ENCODE data around the gene STK36.
"Not testable (repeated sequence)": the region's sequence is repeated elsewhere in the genome, so short reads cannot be mapped to it uniquely, and the experiment has no call there.

Gene STK36

GRCh38 chr2:218648088-218648786 lies 23.6 kb upstream of the STK36 start:
- Mint-ChIP-seq H3K27me3 (no peaks in the 10 kb centered on the region), H3K4me1 (ENCODE audit: low read depth) (peaks cover 11% of the 10 kb centered on the region), H3K36me3 (ENCODE audit: low read depth) (peaks cover 98% of the 10 kb centered on the region), H3K9me3 (no peaks in the 10 kb centered on the region), H3K27ac (no peak overlapping the region), H3K4me3 (no peak overlapping the region)
- DNase-seq = peak; percentile 52

GRCh38 chr2:218648787-218649100 lies 23.1 kb upstream of the STK36 start:
- Mint-ChIP-seq H3K4me1 (ENCODE audit: low read depth) (peaks cover 11% of the 10 kb centered on the region), H3K4me3 (no peak overlapping the region), H3K27me3 (no peaks in the 10 kb centered on the region), H3K9me3 (no peaks in the 10 kb centered on the region), H3K27ac (no peak overlapping the region), H3K36me3 (ENCODE audit: low read depth) (peaks cover 98% of the 10 kb centered on the region)
- no peak for DNase-seq

GRCh38 chr2:218655751-218656150 lies 16.1 kb upstream of the STK36 start:
- peak overlapping the region; percentile 18 for H3K27ac Mint-ChIP-seq
- peaks cover 96% of the 10 kb centered on the region for H3K36me3 Mint-ChIP-seq (ENCODE audit: low read depth)
- H3K4me1 Mint-ChIP-seq (ENCODE audit: low read depth) = peaks cover 39% of the 10 kb centered on the region
- DNase-seq = no peak
- H3K9me3 Mint-ChIP-seq = no peaks in the 10 kb centered on the region
- H3K4me3 Mint-ChIP-seq = no peak overlapping the region
- H3K27me3 Mint-ChIP-seq = no peaks in the 10 kb centered on the region

- Mint-ChIP-seq H3K36me3 (ENCODE audit: low read depth) (peaks cover 96% of the 10 kb centered on the region), H3K9me3 (no peaks in the 10 kb centered on the region)
- peak; percentile 70 for DNase-seq
These were observed 13.1 kb upstream of the STK36 start for GRCh38 chr2:218658671-218659257.

GRCh38 chr2:218659258-218659987 lies 12.5 kb upstream of the STK36 start, which contains the start of the genes BCS1L and ZNF142:
TSS of gene BCS1L (plus strand) at chr2:218659683. CDS start at chr2:218660988, 1,305 bp downstream.
TSS of gene ZNF142 (minus strand) at chr2:218659623. CDS start at chr2:218656429, 3,194 bp downstream.
- peak within 1 kb of the TSS; percentile 97 for H3K4me3 Mint-ChIP-seq
- H3K27me3 Mint-ChIP-seq = no peaks in the 10 kb centered on the region
- H3K4me1 Mint-ChIP-seq (ENCODE audit: low read depth) = peaks cover 49% of the 10 kb centered on the region
- H3K9me3 Mint-ChIP-seq = no peaks in the 10 kb centered on the region
- peak; percentile 96 for DNase-seq
- peak within 1 kb of the TSS; percentile 96 for H3K27ac Mint-ChIP-seq
- peaks cover 96% of the 10 kb centered on the region for H3K36me3 Mint-ChIP-seq (ENCODE audit: low read depth)

More at GRCh38 chr2:218658671-218659257, 13.1 kb upstream of the STK36 start:
- Mint-ChIP-seq H3K4me1 (ENCODE audit: low read depth) (peaks cover 49% of the 10 kb centered on the region), H3K27me3 (no peaks in the 10 kb centered on the region), H3K4me3 (peak overlapping the region; percentile 97), H3K27ac (peak overlapping the region; percentile 96)

GRCh38 chr2:218659988-218660358 lies 11.9 kb upstream of the STK36 start:
- DNase-seq = no peak
- peaks cover 96% of the 10 kb centered on the region for H3K36me3 Mint-ChIP-seq (ENCODE audit: low read depth)
- H3K27me3 Mint-ChIP-seq = no peaks in the 10 kb centered on the region
- H3K4me1 Mint-ChIP-seq (ENCODE audit: low read depth) = peaks cover 49% of the 10 kb centered on the region
- no peaks in the 10 kb centered on the region for H3K9me3 Mint-ChIP-seq
- H3K27ac Mint-ChIP-seq = peak overlapping the region; percentile 96
- peak overlapping the region; percentile 97 for H3K4me3 Mint-ChIP-seq

- Mint-ChIP-seq H3K36me3 (ENCODE audit: low read depth) (peaks cover 93% of the 10 kb centered on the region), H3K27ac (peak overlapping the region; percentile 66), H3K4me1 (ENCODE audit: low read depth) (peaks cover 35% of the 10 kb centered on the region), H3K27me3 (no peaks in the 10 kb centered on the region), H3K4me3 (no peak overlapping the region), H3K9me3 (no peaks in the 10 kb centered on the region)
- no peak for DNase-seq
These were observed 9.5 kb upstream of the STK36 start for GRCh38 chr2:218662377-218662776.

- Mint-ChIP-seq H3K36me3 (ENCODE audit: low read depth) (peaks cover 93% of the 10 kb centered on the region), H3K27ac (peak overlapping the region; percentile 38), H3K4me1 (ENCODE audit: low read depth) (peaks cover 32% of the 10 kb centered on the region), H3K27me3 (no peaks in the 10 kb centered on the region), H3K9me3 (no peaks in the 10 kb centered on the region), H3K4me3 (no peak overlapping the region)
- DNase-seq = no peak
These were observed 9.1 kb upstream of the STK36 start for GRCh38 chr2:218662827-218663226.

- peaks cover 93% of the 10 kb centered on the region for H3K36me3 Mint-ChIP-seq (ENCODE audit: low read depth)
- H3K27ac Mint-ChIP-seq = peak overlapping the region; percentile 22
- no peak for DNase-seq
- no peaks in the 10 kb centered on the region for H3K9me3 Mint-ChIP-seq
- peaks cover 23% of the 10 kb centered on the region for H3K4me1 Mint-ChIP-seq (ENCODE audit: low read depth)
- no peak overlapping the region for H3K4me3 Mint-ChIP-seq
- H3K27me3 Mint-ChIP-seq = no peaks in the 10 kb centered on the region
These were observed 8.0 kb upstream of the STK36 start for GRCh38 chr2:218663901-218664300.

- Mint-ChIP-seq H3K4me3 (no peak overlapping the region), H3K36me3 (ENCODE audit: low read depth) (peaks cover 91% of the 10 kb centered on the region), H3K27me3 (no peaks in the 10 kb centered on the region), H3K9me3 (no peaks in the 10 kb centered on the region), H3K4me1 (ENCODE audit: low read depth) (peaks cover 25% of the 10 kb centered on the region), H3K27ac (no peak overlapping the region)
- DNase-seq = no peak
These were observed 7.2 kb upstream of the STK36 start for GRCh38 chr2:218664653-218665052.

GRCh38 chr2:218671097-218671653 lies 711 bp upstream of the STK36 start:
- H3K9me3 Mint-ChIP-seq = no peaks in the 10 kb centered on the region
- no peaks in the 10 kb centered on the region for H3K27me3 Mint-ChIP-seq

GRCh38 chr2:218679119-218679518 lies 7.2 kb downstream of the STK36 start:
- DNase-seq = no peak
- Mint-ChIP-seq H3K4me3 (no peak overlapping the region), H3K36me3 (ENCODE audit: low read depth) (peaks cover 48% of the 10 kb centered on the region)

More at GRCh38 chr2:218671097-218671653, 711 bp upstream of the STK36 start:
- DNase-seq = no peak
- Mint-ChIP-seq H3K27ac (peak overlapping the region; percentile 96), H3K36me3 (ENCODE audit: low read depth) (peaks cover 60% of the 10 kb centered on the region), H3K4me1 (ENCODE audit: low read depth) (peaks cover 30% of the 10 kb centered on the region), H3K4me3 (peak overlapping the region; percentile 95)

GRCh38 chr2:218680061-218680460 lies 8.2 kb downstream of the STK36 start:
- no peak overlapping the region for H3K27ac Mint-ChIP-seq
- H3K9me3 Mint-ChIP-seq = no peaks in the 10 kb centered on the region
- peaks cover 49% of the 10 kb centered on the region for H3K36me3 Mint-ChIP-seq (ENCODE audit: low read depth)

More at GRCh38 chr2:218679119-218679518, 7.2 kb downstream of the STK36 start:
- Mint-ChIP-seq H3K27ac (no peak overlapping the region), H3K4me1 (ENCODE audit: low read depth) (no peaks in the 10 kb centered on the region), H3K9me3 (no peaks in the 10 kb centered on the region), H3K27me3 (no peaks in the 10 kb centered on the region)

GRCh38 chr2:218687400-218688060 lies 15.6 kb downstream of the STK36 start:
- DNase-seq = not testable (repeated sequence)

More at GRCh38 chr2:218680061-218680460, 8.2 kb downstream of the STK36 start:
- no peak overlapping the region for H3K4me3 Mint-ChIP-seq
- DNase-seq = no peak
- no peaks in the 10 kb centered on the region for H3K27me3 Mint-ChIP-seq
- no peaks in the 10 kb centered on the region for H3K4me1 Mint-ChIP-seq (ENCODE audit: low read depth)

More at GRCh38 chr2:218687400-218688060, 15.6 kb downstream of the STK36 start:
- H3K4me1 Mint-ChIP-seq (ENCODE audit: low read depth); H3K4me3 Mint-ChIP-seq; H3K9me3 Mint-ChIP-seq; H3K27ac Mint-ChIP-seq; H3K27me3 Mint-ChIP-seq: not testable (repeated sequence)
- peaks cover 34% of the 10 kb centered on the region for H3K36me3 Mint-ChIP-seq (ENCODE audit: low read depth)

Measured in activated T-cell treated with anti-CD3 and anti-CD28 coated beads, Interleukin-2, amount 50 U/mL, for 24 hours (primary cell).